HL-60 (cell line): ENCODE measurements around the gene WTAP.
"Not testable (repeated sequence)": the region's sequence is repeated elsewhere in the genome, so short reads cannot be mapped to it uniquely, and the experiment has no call there.

ENCODE experiments used
- DNase-seq, 2 experiments: peaks; one replicate each; pipeline ENCODE4 v3.0.0-alpha.2; 2010 to 2020; ENCODE audit warnings: low read depth in 1 of 2, low spot score in 1 of 2
- H3K27ac ChIP-seq: fragments of 250-450 bp; sonication (Bioruptor Pico); replicated peaks from 2 replicates; pipeline ENCODE4 v1.5.1; 2020; ENCODE audit warnings: mild to moderate bottlenecking, moderate library complexity
- H3K27me3 ChIP-seq: fragments of 250-450 bp; sonication (Bioruptor Pico); 2 replicates; pipeline ENCODE4 v1.5.1; 2021; ENCODE audit warnings: mild to moderate bottlenecking, moderate library complexity; ENCODE audit not compliant: insufficient read depth, poor library complexity, severe bottlenecking
- H3K4me3 ChIP-seq: replicated peaks from 2 replicates; pipeline ENCODE4 v1.5.1; 2011; ENCODE audit warnings: mild to moderate bottlenecking, control low read depth, low read length; ENCODE audit not compliant: insufficient read depth
- CTCF ChIP-seq: IDR thresholded peaks from one replicate; pipeline ENCODE4 v1.5.1; 2011; ENCODE audit warnings: low read length, control low read depth, inconsistent platforms; ENCODE audit not compliant: insufficient read depth
- GABPA ChIP-seq: IDR thresholded peaks from 2 replicates; pipeline ENCODE4 v1.6.1; 2012; ENCODE audit warnings: low read depth
- POLR2AphosphoS5 ChIP-seq: IDR thresholded peaks from 2 replicates; pipeline ENCODE4 v1.6.1; 2012; ENCODE audit warnings: low read depth
- REST ChIP-seq: IDR thresholded peaks from 2 replicates; pipeline ENCODE4 v1.6.1; 2012; ENCODE audit warnings: low read depth; ENCODE audit not compliant: insufficient replicate concordance
- SPI1 ChIP-seq: IDR thresholded peaks from 2 replicates; pipeline ENCODE4 v1.6.1; 2012; ENCODE audit warnings: low read depth, mild to moderate bottlenecking, borderline replicate concordance

The WTAP gene

GRCh38 chr6:159716247-159717096, 10.8 kb upstream of the WTAP start:
- peak; percentile 67 to 78 for DNase-seq
- TF ChIP-seq GABPA (no peak), SPI1 (no peak), POLR2AphosphoS5 (no peak), REST (no peak), CTCF (no peak)
- Histone ChIP-seq H3K27me3 (no peaks in the 10 kb centered on the region), H3K27ac (peak overlapping the region; percentile 16), H3K4me3 (no peak overlapping the region)

- no peak for DNase-seq
- Histone ChIP-seq H3K4me3 (no peak overlapping the region), H3K27ac (no peak overlapping the region), H3K27me3 (no peaks in the 10 kb centered on the region)
- TF ChIP-seq POLR2AphosphoS5 (no peak), SPI1 (no peak)
Observed at GRCh38 chr6:159718634-159719033, 8.7 kb upstream of the WTAP start.

DNA sequence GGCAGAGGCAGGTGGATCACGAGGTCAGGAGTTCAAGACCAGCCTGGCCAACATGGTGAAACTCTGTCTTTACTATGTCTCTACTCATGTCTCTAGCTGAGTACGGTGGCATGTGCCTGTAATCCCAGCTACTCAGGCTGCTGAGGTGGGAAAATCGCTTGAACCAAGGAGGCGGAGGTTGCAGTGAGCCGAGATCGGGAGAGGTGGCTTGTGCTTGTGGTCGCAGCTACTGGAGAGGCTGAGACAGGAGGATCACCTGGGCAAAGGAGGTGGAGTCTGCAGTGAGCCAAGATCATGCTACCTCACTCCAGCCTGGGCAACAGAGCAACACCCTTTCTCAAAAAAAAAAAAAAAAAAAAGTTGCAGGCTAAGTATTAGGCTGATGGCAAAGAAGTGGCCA, 8.0 kb upstream of the WTAP start:
- Histone ChIP-seq H3K4me3 (no peak overlapping the region), H3K27ac (no peak overlapping the region), H3K27me3 (no peaks in the 10 kb centered on the region)
- TF ChIP-seq REST, result no peak
- no peak for TF ChIP-seq SPI1
- no peak for TF ChIP-seq POLR2AphosphoS5
- TF ChIP-seq GABPA, result no peak
- TF ChIP-seq CTCF, result no peak
- no peak for DNase-seq

DNA sequence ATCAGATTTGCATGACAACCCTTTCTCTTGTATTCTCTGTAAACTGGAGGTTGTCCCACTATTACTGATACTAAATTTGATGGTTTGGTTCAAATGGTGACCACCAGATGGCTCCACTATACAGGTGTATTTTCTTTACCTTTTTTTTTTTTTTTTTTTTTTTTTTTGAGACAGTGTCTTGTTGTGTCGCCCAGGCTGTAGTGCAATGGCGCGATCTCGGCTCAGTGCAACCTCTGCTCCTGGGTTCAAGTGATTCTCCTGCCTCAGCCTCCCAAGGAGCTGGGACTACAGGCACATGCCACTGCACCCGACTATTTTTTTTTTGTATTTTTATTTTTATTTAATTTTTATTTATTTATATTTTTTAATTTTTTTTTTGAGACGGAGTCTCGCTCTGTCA, 6.6 kb upstream of the WTAP start:
- Histone ChIP-seq H3K27ac (no peak overlapping the region), H3K27me3 (no peaks in the 10 kb centered on the region), H3K4me3 (no peak overlapping the region)
- DNase-seq, result no peak
- no peak for TF ChIP-seq CTCF
- no peak for TF ChIP-seq REST
- TF ChIP-seq GABPA, result no peak
- no peak for TF ChIP-seq SPI1
- no peak for TF ChIP-seq POLR2AphosphoS5

- DNase-seq, H3K27ac ChIP-seq, H3K4me3 ChIP-seq, H3K27me3 ChIP-seq: not testable (repeated sequence)
Observed at GRCh38 chr6:159721981-159722380, 5.3 kb upstream of the WTAP start.
